ENCODE results near the gene TSPAN33. TPM values are rescaled to one million over a fixed set of nuclear protein-coding genes. Genes with fewer than 3 reads are reported as not detected.

Gene TSPAN33
- total RNA-seq, result 0.15 TPM in 1 of 2 replicates, not detected in the other

GRCh38 chr7:129144095-129144833, at the start of gene TSPAN33:
TSS of gene TSPAN33 (plus strand) at chr7:129144707. CDS start at chr7:129144981, 274 bp downstream.

DNA sequence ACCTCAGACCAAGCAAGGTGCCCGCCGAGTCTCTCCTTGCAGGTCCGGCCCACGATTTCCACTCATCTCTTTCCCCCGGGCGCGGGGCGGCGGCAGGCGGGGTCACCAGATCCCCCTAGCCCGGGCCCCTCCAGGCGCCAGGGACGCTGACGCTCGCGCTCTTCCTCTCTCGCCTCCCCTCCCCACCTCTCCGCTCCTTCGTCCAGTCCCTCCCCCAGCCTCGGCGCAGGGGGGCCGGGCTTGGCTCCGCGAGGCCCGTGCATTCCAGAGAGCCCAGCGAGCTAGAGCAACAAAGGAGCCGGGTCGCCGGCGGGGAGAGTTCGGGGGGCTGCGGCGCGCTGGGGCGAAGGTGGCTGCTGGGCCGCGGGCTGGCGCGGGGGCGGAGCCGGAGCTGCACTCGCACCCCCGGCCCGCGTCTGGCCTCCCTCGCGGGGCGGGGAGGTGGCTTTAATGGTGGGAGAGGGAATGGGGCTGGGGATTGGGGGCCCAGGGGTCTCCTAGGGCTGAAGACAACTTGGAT, 43.9 kb downstream of the TSPAN33 start, which contains the start of gene SMO:
Gene SMO, plus strand, starts transcription at position 262 of the 520 bp plus-strand sequence. CDS start 519 bp downstream, outside the sequence.

Other genes starting within 250 kb of the TSPAN33 start
- gene KCP, start 234.0 kb upstream of the TSPAN33 start, total RNA-seq, result not detected in 2 replicates
- gene IRF5, start 206.8 kb upstream of the TSPAN33 start, total RNA-seq, result not detected in 2 replicates
- 24.6 and 28.1 TPM in 2 replicates for gene TNPO3, start 89.6 kb upstream of the TSPAN33 start, total RNA-seq
- gene SMO, start 43.9 kb downstream of the TSPAN33 start, total RNA-seq, result 20.1 and 20.9 TPM in 2 replicates
- gene AHCYL2, start 80.3 kb downstream of the TSPAN33 start, total RNA-seq, result 6.9 and 11.6 TPM in 2 replicates

Measured in cardiac ventricle fibroblast (primary cell).